Activated gamma-delta T cell (primary cell): ENCODE results near the gene CHRDL2.
"Not testable (repeated sequence)": the region's sequence is repeated elsewhere in the genome, so short reads cannot be mapped to it uniquely, and the experiment has no call there.

Experiments used
- DNase-seq: peaks from one replicate; lab custom pipeline; 2025; lab: John Stamatoyannopoulos, UW
- total RNA-seq, 2 donors: gene quantifications; one replicate each; lab custom pipeline; 2026; lab: John Stamatoyannopoulos, UW

CHRDL2 gene
- 0 reads per million in 2 donors for total RNA-seq

- no peak for DNase-seq
Observed at GRCh38 chr11:74731301-74732094, at the start of gene CHRDL2. Gene CHRDL2, minus strand, starts transcription at chr11:74731426. Its CDS starts 538 bp downstream, at chr11:74730888.

- no peak for DNase-seq
Observed at GRCh38 chr11:74780248-74781005, 49.2 kb upstream of the CHRDL2 start.

GRCh38 chr11:74778581-74778980 lies 47.4 kb upstream of the CHRDL2 start:
- DNase-seq: no peak

- no peak for DNase-seq
Observed at GRCh38 chr11:74777877-74778276, 46.7 kb upstream of the CHRDL2 start.

GRCh38 chr11:74777038-74777437 lies 45.8 kb upstream of the CHRDL2 start:
- DNase-seq: no peak

GRCh38 chr11:74776546-74776945 lies 45.3 kb upstream of the CHRDL2 start:
- no peak for DNase-seq

GRCh38 chr11:74775762-74776161 lies 44.5 kb upstream of the CHRDL2 start:
- no peak for DNase-seq

- no peak for DNase-seq
Observed at GRCh38 chr11:74773476-74773875, 42.2 kb upstream of the CHRDL2 start.

- no peak for DNase-seq
Observed at GRCh38 chr11:74771139-74771538, 39.9 kb upstream of the CHRDL2 start.

GRCh38 chr11:74770456-74770855 lies 39.2 kb upstream of the CHRDL2 start:
- no peak for DNase-seq

GRCh38 chr11:74769055-74769707 lies 38.0 kb upstream of the CHRDL2 start:
- no peak for DNase-seq

GRCh38 chr11:74768172-74768651 lies 37.0 kb upstream of the CHRDL2 start:
- not testable (repeated sequence) for DNase-seq

- DNase-seq: no peak
Observed at GRCh38 chr11:74766905-74767304, 35.7 kb upstream of the CHRDL2 start.

- DNase-seq: no peak
Observed at GRCh38 chr11:74756571-74756970, 25.3 kb upstream of the CHRDL2 start.

- DNase-seq: no peak
Observed at GRCh38 chr11:74755395-74755995, 24.3 kb upstream of the CHRDL2 start.

- no peak for DNase-seq
Observed at GRCh38 chr11:74754507-74755252, 23.5 kb upstream of the CHRDL2 start.

GRCh38 chr11:74751303-74751702 lies 20.1 kb upstream of the CHRDL2 start:
- no peak for DNase-seq

GRCh38 chr11:74750598-74750997 lies 19.4 kb upstream of the CHRDL2 start:
- DNase-seq: not testable (repeated sequence)

GRCh38 chr11:74749965-74750296 lies 18.7 kb upstream of the CHRDL2 start:
- no peak for DNase-seq

- DNase-seq: peak; percentile 36
Observed at GRCh38 chr11:74749127-74749964, 18.1 kb upstream of the CHRDL2 start.
